ENCODE results near the gene PITPNM3. TPM values are rescaled to one million over a fixed set of nuclear protein-coding genes. Genes with fewer than 3 reads are reported as not detected.

The PITPNM3 gene
- polyA plus RNA-seq, 3 donors, result 7.4 to 11.2 (median 10.2) TPM

GRCh38 chr17:6510321-6510977 is 45.9 kb downstream of the PITPNM3 start:
- DNase-seq (ENCODE audit: extremely low read depth in 1 of 11, low read depth in 9 of 11, low spot score in 4 of 11), result no peak

- DNase-seq (ENCODE audit: extremely low read depth in 1 of 11, low read depth in 9 of 11, low spot score in 4 of 11), result no peak
These were observed 46.4 kb downstream of the PITPNM3 start for GRCh38 chr17:6509921-6510320.

- no peak for DNase-seq (ENCODE audit: extremely low read depth in 1 of 11, low read depth in 9 of 11, low spot score in 4 of 11)
These were observed 47.2 kb downstream of the PITPNM3 start for GRCh38 chr17:6509031-6509771.

- DNase-seq (ENCODE audit: extremely low read depth in 1 of 11, low read depth in 9 of 11, low spot score in 4 of 11), result peak in 1 of 11 donors; percentile 22
These were observed 47.8 kb downstream of the PITPNM3 start for GRCh38 chr17:6508519-6509030.

- DNase-seq (ENCODE audit: extremely low read depth in 1 of 11, low read depth in 9 of 11, low spot score in 4 of 11), result no peak
These were observed 48.3 kb downstream of the PITPNM3 start for GRCh38 chr17:6508016-6508415.

DNA sequence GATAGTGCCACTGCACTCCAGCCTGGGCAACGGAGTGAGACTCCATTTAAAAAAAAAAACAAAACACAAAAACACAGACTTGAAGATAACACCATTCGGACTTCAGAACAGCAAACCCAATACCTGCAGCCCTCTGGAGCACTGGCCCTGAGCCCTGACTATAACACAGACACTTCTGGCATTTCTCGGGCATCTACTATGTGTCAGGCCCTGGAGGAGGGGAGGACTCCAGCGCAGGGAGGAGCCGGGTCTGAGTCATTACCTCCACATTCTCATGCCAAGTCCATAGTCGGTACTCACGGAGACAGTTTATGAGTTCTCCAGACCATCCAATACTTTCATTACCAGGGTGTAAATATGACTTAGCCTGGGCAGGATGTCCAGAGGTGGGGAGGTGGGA is 48.8 kb downstream of the PITPNM3 start:
- no peak for DNase-seq (ENCODE audit: extremely low read depth in 1 of 11, low read depth in 9 of 11, low spot score in 4 of 11)

DNA sequence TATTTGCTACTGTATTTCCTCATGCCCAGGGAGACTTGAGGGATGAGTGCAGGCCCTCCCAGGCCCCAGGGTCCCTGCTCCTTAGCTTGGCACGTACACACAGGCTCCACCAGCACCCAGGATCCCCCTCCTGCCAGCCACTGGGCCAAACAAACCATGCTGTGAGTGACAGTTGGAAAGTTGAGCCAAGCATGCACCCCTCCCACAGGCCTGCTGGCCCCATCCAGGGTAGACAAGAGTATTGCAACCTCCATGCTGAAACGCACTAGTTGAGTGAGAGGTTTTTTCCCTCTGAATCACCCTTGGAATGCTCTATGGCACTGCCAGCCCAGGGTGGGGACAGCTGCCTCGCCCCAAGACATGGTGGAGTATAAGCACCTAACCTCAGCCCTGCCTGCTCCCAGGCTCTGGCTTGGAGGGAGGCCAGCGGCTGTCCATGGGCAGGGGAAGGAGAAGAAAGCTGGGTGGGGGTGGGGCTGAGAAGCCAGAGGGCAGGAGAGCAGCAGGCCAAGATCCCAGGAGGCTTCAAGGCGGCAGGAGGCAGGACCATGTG is 49.6 kb downstream of the PITPNM3 start:
- no peak for DNase-seq (ENCODE audit: extremely low read depth in 1 of 11, low read depth in 9 of 11, low spot score in 4 of 11)

DNA sequence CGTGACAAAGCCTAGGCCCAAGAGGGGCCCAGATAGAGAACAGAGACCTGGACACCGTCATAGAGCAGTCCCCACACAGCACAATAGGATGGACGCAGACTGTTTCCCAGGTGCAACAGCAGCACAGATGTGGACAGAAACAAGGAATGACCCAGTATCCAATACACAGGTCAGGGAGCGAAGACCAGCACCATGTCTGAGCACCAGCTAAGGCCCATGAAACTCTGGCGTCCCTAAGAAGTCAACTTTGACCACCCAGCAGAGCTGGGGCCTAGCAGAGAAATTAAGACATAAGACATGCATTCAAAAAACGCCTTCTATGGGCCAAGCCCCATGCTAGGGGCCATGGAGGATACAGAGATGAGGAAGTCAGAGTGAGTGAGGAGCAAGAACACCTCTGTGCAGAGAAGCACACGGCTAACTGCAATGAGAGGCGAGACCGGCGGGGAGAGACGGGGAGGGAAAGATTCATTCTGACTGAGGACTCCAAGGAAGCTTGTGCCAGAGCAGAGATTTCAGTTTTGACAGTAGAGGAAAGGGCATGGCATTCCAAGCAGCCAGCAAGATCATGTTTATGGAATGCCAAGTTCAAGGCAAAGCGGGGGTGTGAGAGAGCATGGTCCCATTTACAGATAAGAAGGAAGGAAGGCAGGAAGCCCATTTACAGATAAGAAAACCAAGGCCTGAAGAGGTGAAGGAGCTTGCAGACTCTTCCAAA is 50.8 kb downstream of the PITPNM3 start:
- DNase-seq (ENCODE audit: extremely low read depth in 1 of 11, low read depth in 9 of 11, low spot score in 4 of 11), result no peak

GRCh38 chr17:6503641-6504195 is 52.6 kb downstream of the PITPNM3 start:
- no peak for DNase-seq (ENCODE audit: extremely low read depth in 1 of 11, low read depth in 9 of 11, low spot score in 4 of 11)

DNA sequence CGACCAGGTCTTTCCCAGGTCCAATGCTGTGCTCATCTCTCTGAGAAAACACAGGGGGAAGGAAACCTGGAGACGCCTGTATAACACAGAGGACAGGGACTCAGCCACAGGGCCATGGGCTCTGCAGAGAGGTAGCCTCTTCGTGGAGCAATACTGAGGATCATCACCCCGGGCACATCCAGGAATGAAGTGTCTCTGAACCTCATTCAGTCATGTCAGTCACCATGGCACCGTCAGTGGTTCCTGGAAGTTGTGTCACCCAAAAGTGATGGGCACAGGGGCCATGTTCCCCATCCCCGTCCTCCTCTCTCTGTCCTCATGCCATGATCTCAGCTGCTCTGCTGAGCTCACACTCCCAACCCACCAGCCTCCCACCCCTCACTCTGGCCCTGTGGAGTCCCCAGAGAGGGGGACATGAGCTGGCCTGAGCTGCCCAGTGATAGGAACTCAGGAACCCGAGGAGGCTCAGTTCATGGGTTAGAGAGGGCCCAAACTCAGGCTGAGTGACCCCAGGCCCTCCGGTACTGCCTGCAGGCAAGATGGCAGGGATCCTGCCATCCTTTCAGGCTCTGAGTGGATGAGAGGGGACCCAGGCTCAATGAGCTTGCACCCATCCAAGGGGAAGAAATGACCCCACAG is 53.4 kb downstream of the PITPNM3 start:
- DNase-seq (ENCODE audit: extremely low read depth in 1 of 11, low read depth in 9 of 11, low spot score in 4 of 11), result no peak

- no peak for DNase-seq (ENCODE audit: extremely low read depth in 1 of 11, low read depth in 9 of 11, low spot score in 4 of 11)
These were observed 54.2 kb downstream of the PITPNM3 start for GRCh38 chr17:6502142-6502541.

GRCh38 chr17:6501359-6501758 is 55.0 kb downstream of the PITPNM3 start:
- no peak for DNase-seq (ENCODE audit: extremely low read depth in 1 of 11, low read depth in 9 of 11, low spot score in 4 of 11)

- no peak for DNase-seq (ENCODE audit: extremely low read depth in 1 of 11, low read depth in 9 of 11, low spot score in 4 of 11)
These were observed 57.3 kb downstream of the PITPNM3 start for GRCh38 chr17:6498901-6499540.

- no peak for DNase-seq (ENCODE audit: extremely low read depth in 1 of 11, low read depth in 9 of 11, low spot score in 4 of 11)
These were observed 58.0 kb downstream of the PITPNM3 start for GRCh38 chr17:6498356-6498755.

GRCh38 chr17:6497496-6498221 is 58.7 kb downstream of the PITPNM3 start:
- DNase-seq (ENCODE audit: extremely low read depth in 1 of 11, low read depth in 9 of 11, low spot score in 4 of 11), result peak in 2 of 11 donors; percentile 30 to 37

DNA sequence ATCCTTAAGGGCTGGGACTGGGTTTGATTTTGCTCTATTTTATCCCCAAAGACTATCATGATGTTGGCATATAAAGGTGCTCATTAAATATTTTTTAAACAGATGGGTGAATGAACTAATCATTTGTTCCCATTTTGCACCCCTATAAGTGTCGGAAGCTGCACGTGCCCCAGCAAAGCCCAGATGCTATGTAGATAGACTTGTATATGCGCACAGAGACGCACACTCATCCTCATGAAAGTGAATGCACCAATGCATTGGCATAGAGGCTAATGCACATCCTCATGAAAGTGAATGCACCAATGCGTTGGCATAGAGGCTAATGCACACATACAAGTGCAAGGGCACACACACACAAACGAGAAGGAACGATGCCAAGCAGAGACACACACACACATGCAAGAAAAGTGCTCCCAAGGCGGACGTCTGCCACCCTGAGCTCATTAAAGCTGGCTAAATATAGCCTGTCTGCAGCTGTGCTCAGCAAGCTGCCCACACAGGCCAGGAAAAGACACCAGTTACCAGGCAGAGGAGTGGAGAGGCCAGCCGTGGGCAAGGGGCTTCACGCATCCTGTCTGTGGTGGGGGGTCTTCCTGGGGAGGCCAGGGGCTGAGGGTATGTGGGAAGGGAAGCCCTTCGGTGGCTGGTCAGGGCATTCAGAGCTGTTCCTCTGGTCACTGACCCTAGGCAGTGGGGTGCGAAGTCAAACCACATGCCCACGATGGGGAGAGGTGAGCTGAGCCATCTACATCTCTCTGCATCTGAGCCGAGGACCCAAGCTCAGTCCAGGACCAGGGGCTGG is 59.5 kb downstream of the PITPNM3 start:
- DNase-seq (ENCODE audit: extremely low read depth in 1 of 11, low read depth in 9 of 11, low spot score in 4 of 11), result no peak

DNA sequence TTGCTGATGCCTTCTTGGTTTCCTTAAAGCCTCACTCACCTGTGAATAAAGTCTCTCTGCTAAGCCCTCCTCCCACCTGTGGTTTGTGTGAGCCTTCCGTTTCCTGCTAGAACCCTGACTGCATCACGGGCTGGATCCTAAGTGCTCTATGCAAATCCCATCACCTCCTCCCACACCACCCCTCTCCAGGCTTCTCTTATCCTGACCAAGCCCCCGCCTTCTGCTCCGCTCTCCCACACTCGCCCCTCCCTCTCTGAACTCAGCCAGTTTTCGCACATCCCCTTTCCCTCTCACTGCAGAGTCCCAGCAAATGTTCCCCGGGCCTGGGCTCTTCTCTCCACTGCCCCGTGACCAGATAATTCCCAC is 60.3 kb downstream of the PITPNM3 start:
- DNase-seq (ENCODE audit: extremely low read depth in 1 of 11, low read depth in 9 of 11, low spot score in 4 of 11), result peak in 5 of 11 donors; percentile 35 to 54 (median 44)
